Adrenal gland (tissue), 19 donors: ENCODE results near the gene RDH11. TPM values are rescaled to one million over a fixed set of nuclear protein-coding genes. Genes with fewer than 3 reads are reported as not detected.

Experiments used
- DNase-seq, 7 donors: peaks; one replicate each; pipeline ENCODE4 v3.0.0-alpha.2; 2019 to 2020
- H3K27ac ChIP-seq, 5 donors: fragments of 200-600 bp; sonication (generic) in 4 of 5; 1 replicate in 3 of 5; 2 replicates in 2 of 5; pipeline versions ENCODE4 v1.5.1 to v1.8.0; 2016 to 2020; ENCODE audit warnings: mild to moderate bottlenecking in 1 of 5
- H3K27me3 ChIP-seq: fragments of 200-600 bp; 2 replicates; pipeline ENCODE4 v1.8.0; 2021
- H3K36me3 ChIP-seq, 2 donors: fragments of 200-600 bp; replicated peaks in 1 of 2; 1 replicate in 1 of 2; 2 replicates in 1 of 2; pipeline versions ENCODE4 v1.5.1 to v1.8.0; 2018 to 2022
- H3K4me1 ChIP-seq, 2 donors: fragments of 200-600 bp; replicated peaks in 1 of 2; 1 replicate in 1 of 2; 2 replicates in 1 of 2; pipeline versions ENCODE4 v1.5.1 to v1.8.0; 2018 to 2021
- H3K4me3 ChIP-seq, 4 donors: fragments of 200-600 bp; sonication (generic) in 3 of 4; one replicate each; pipeline ENCODE4 v1.5.1; 2016 to 2018
- H3K9me3 ChIP-seq, 3 donors: fragments of 200-600 bp; sonication (generic) in 1 of 3; replicated peaks in 1 of 3; 1 replicate in 2 of 3; 2 replicates in 1 of 3; pipeline versions ENCODE4 v1.5.1 to v1.8.0; 2016 to 2021
- POLR2A ChIP-seq, 2 donors: fragments of 450-650 bp; IDR thresholded peaks; one replicate each; pipeline ENCODE4 v1.6.1; 2017; ENCODE audit warnings: antibody characterized with exemption in 2 of 2, mild to moderate bottlenecking in 2 of 2, moderate library complexity in 1 of 2
- WGBS, 4 donors: extraction: QIAGEN DNeasy Blood & Tissue Kit in 2 of 4; methylation state at CpG; one replicate each; pipeline versions ENCODE4 v1.1.5 to v1.1.7; 2013 to 2017; 5-methylcytosine and 5-hydroxymethylcytosine counted together
- intact Hi-C, 2 donors: fragments of 100-400 bp; cut with DNase I; formaldehyde crosslinking; loops; one replicate each; pipeline versions ENCODE4 v1.14.1 to v1.15.0; 2022 to 2023
- long read RNA-seq, 10 donors: library from polyadenylated mRNA in 3 of 10; unstranded in 2 of 10; stranded (forward) in 1 of 10; transcript quantifications; one replicate each; pipeline ENCODE4 v2.0.0 and lab custom pipeline, GENCODE V29; 2021 to 2026
- polyA plus RNA-seq, 3 donors: library from polyadenylated mRNA; stranded (reverse); fragments of 200-250 nt in 2 of 3; fragments of 350-450 nt in 1 of 3; fragmentation: Illumina TruSeq in 1 of 3; extraction: RNeasy Lipid Tissue Mini Kit (QIAGEN cat#74804) in 1 of 3; gene quantifications; one replicate each; pipeline ENCODE4 v1.2.3, GENCODE V29; 2013 to 2014
- total RNA-seq, 9 donors: library from RNA; depleted of rRNA in 4 of 9; stranded (reverse); fragments of >200 nt in 4 of 9; fragments of 120-200 nt in 1 of 9; fragmentation: NEBNext Ultra II Directional in 1 of 9; extraction: Animal tissue kit (Norgen Biotek cat#: 25700) in 1 of 9; gene quantifications; one replicate each; pipeline versions ENCODE4 v1.1.0 to v1.2.4, GENCODE V29; 2013 to 2023
- TF ChIP-seq, protein P1 (sequence below), 6 experiments: fragments of 450-650 bp in 4 of 6; fragments of 200-600 bp in 2 of 6; sonication (generic) in 1 of 6; IDR thresholded peaks; 1 replicate in 5 of 6; 2 replicates in 1 of 6; pipeline versions ENCODE4 v1.5.1 to v1.8.0; 2016 to 2021; ENCODE audit warnings: antibody characterized with exemption in 6 of 6, mild to moderate bottlenecking in 2 of 6, moderate library complexity in 1 of 6
- donor health status: healthy with polysubstance abuse.
- donor health status: Bipolar disorder and iron deficiency.
- donor health status: DM: yes; HTN: yes; CAD: no.
- donor health status: DM: no; HTN: no; CAD: no.
- donor health status: DM: no; HTN: no; CAD: no.
- donor health status: DM: yes; HTN: yes; CAD: no.

RDH11 gene, protein sequence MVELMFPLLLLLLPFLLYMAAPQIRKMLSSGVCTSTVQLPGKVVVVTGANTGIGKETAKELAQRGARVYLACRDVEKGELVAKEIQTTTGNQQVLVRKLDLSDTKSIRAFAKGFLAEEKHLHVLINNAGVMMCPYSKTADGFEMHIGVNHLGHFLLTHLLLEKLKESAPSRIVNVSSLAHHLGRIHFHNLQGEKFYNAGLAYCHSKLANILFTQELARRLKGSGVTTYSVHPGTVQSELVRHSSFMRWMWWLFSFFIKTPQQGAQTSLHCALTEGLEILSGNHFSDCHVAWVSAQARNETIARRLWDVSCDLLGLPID
- total RNA-seq (100 to 1,000 TPM in 3 of 9 donors, 10 to 100 TPM in 6; 73.1 to 309 (median 81.9) TPM), polyA plus RNA-seq (100 to 1,000 TPM in 1 of 3 donors, 10 to 100 TPM in 2; 49.1 to 282 (median 58.9) TPM)
- long read RNA-seq, donor 1, transcript RDH11-201 (7 exons, 2,588 nt) = major isoform, 95 of 437 reads
- long read RNA-seq, donor 1, partial matches to known transcripts = 337 of 437 reads
- long read RNA-seq, donor 1, other reads (novel, unspliced or antisense) = 0 of 437 reads
- long read RNA-seq, donor 2, transcript RDH11-201 (7 exons, 2,588 nt) = major isoform, 57 of 83 reads
- long read RNA-seq, donor 2, partial matches to known transcripts = 23 of 83 reads
- long read RNA-seq, donor 2, other reads (novel, unspliced or antisense) = 0 of 83 reads
- long read RNA-seq, donor 3, transcript RDH11-201 (7 exons, 2,588 nt) = major isoform, 95 of 118 reads
- long read RNA-seq, donor 3, partial matches to known transcripts = 22 of 118 reads
- long read RNA-seq, donor 3, other reads (novel, unspliced or antisense) = 0 of 118 reads
- long read RNA-seq, donor 4, transcript RDH11-201 (7 exons, 2,588 nt) = major isoform, 88 of 109 reads
- long read RNA-seq, donor 4, partial matches to known transcripts = 3 of 109 reads
- long read RNA-seq, donor 4, other reads (novel, unspliced or antisense) = 14 of 109 reads
- long read RNA-seq, donor 5, transcript RDH11-203 (7 exons, 1,926 nt) = minor isoform, 5 of 255 reads
- long read RNA-seq, donor 5, transcript RDH11-201 (7 exons, 2,588 nt) = major isoform, 230 of 255 reads
- long read RNA-seq, donor 5, partial matches to known transcripts = 8 of 255 reads
- long read RNA-seq, donor 5, other reads (novel, unspliced or antisense) = 11 of 255 reads
- long read RNA-seq, donor 6, transcript RDH11-201 (7 exons, 2,588 nt) = major isoform, 39 of 52 reads
- long read RNA-seq, donor 6, partial matches to known transcripts = 3 of 52 reads
- long read RNA-seq, donor 6, other reads (novel, unspliced or antisense) = 9 of 52 reads
- long read RNA-seq, donor 7, transcript RDH11-201 (7 exons, 2,588 nt) = major isoform, 28 of 146 reads
- long read RNA-seq, donor 7, partial matches to known transcripts = 116 of 146 reads
- long read RNA-seq, donor 7, other reads (novel, unspliced or antisense) = 0 of 146 reads
- long read RNA-seq, donor 8, transcript RDH11-201 (7 exons, 2,588 nt) = major isoform, 118 of 242 reads
- long read RNA-seq, donor 8, partial matches to known transcripts = 121 of 242 reads
- long read RNA-seq, donor 8, other reads (novel, unspliced or antisense) = 0 of 242 reads
- long read RNA-seq, donor 9, transcript RDH11-201 (7 exons, 2,588 nt) = major isoform, 77 of 128 reads
- long read RNA-seq, donor 9, partial matches to known transcripts = 41 of 128 reads
- long read RNA-seq, donor 9, other reads (novel, unspliced or antisense) = 8 of 128 reads
- long read RNA-seq, donor 10, transcript RDH11-201 (7 exons, 2,588 nt) = major isoform, 33 of 72 reads
- long read RNA-seq, donor 10, partial matches to known transcripts = 34 of 72 reads
- long read RNA-seq, donor 10, other reads (novel, unspliced or antisense) = 0 of 72 reads

DNA sequence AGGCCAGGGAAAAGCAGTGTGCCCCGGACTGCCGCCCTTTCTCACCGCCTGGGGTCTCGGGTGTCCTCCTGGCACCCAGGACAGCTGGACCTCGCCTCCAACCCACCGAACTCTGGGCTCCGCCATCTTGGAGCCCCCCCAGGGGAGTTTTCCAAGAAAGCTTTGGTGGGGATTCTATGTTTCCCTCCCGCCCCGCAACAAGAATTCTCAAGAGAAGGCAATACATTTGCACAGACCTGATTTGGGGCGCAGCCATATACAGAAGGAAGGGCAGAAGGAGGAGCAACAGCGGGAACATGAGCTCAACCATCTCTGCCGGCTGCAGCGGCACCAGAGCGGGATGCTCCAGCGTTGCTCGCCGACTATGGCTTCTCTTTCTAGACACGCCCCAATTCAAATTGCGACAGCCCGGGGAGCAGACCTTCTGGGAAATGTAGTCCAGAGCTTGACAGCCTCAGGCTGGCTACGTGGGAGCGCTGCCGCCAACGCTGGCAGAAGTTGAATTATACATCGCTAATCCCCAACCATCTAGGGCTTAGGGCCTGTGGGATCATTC, at the start of gene RDH11:
RDH11 (minus strand) TSS at position 371 of the 556 bp plus-strand sequence; CDS start at position 310, 61 bp downstream.
- 0 to 1% (median 1%) methylated on average over 23 to 25 of the region's 25 CpGs for WGBS, 4 donors
- intact Hi-C loops = loop anchor here in 1 of 2 donors (10.0 kb wide), 1 partner anchor 81 kb away; the partner anchor contains the start of gene ARG2
- Histone ChIP-seq H3K27me3 (no peaks in the 10 kb centered on the region), H3K36me3 (peaks cover 0 to 20% of the 10 kb centered on the region in 2 donors), H3K27ac (peak within 1 kb of the TSS; percentile 61 to 94 (median 89)), H3K4me3 (peak within 1 kb of the TSS in 3 of 4 donors; percentile 48 to 74 (median 58)), H3K4me1 (peaks cover 5 to 18% of the 10 kb centered on the region in 2 donors), H3K9me3 (no peaks in the 10 kb centered on the region)
- peak; percentile 88 to 95 for TF ChIP-seq POLR2A (IDR thresholded peaks at IDR 0.05)
- TF ChIP-seq, protein P1, sequence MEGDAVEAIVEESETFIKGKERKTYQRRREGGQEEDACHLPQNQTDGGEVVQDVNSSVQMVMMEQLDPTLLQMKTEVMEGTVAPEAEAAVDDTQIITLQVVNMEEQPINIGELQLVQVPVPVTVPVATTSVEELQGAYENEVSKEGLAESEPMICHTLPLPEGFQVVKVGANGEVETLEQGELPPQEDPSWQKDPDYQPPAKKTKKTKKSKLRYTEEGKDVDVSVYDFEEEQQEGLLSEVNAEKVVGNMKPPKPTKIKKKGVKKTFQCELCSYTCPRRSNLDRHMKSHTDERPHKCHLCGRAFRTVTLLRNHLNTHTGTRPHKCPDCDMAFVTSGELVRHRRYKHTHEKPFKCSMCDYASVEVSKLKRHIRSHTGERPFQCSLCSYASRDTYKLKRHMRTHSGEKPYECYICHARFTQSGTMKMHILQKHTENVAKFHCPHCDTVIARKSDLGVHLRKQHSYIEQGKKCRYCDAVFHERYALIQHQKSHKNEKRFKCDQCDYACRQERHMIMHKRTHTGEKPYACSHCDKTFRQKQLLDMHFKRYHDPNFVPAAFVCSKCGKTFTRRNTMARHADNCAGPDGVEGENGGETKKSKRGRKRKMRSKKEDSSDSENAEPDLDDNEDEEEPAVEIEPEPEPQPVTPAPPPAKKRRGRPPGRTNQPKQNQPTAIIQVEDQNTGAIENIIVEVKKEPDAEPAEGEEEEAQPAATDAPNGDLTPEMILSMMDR (IDR thresholded peaks at IDR 0.05) = no peak
- DNase-seq = peak; percentile 88 to 96 (median 92)

DNA sequence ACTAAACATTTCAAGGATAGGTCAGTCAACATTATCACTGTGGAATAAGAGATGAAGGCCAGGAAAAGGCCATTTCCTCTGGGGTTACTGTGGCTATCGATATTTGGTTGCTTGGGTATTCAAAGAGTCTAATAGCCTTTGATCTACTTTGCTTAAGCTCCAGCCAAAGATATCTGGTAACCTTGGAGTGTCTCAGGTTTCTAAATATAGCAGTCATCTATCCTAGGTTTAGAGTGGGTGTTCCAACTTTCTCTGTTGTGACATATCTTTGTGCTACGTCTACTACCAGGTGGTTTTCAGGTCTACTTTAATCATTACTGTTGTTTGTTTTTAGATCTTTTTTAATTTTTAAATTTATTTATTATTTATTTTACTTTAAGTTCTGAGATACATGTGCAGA, 48.5 kb upstream of the RDH11 start:
- H3K4me1 ChIP-seq = peaks cover 0 to 6% of the 10 kb centered on the region in 2 donors
- intact Hi-C loops = no loop called here
- no peak overlapping the region for H3K4me3 ChIP-seq
- peak overlapping the region in 3 of 5 donors; percentile 0 to 58 (median 5) for H3K27ac ChIP-seq
- H3K36me3 ChIP-seq = peaks cover 0 to 11% of the 10 kb centered on the region in 2 donors
- no peak for DNase-seq
- no peak for TF ChIP-seq POLR2A (IDR thresholded peaks at IDR 0.05)
- TF ChIP-seq, protein P1 (IDR thresholded peaks at IDR 0.05) = no peak
- WGBS, 4 donors = 38 to 55% (median 47%) methylated on average over 2 of the region's 2 CpGs
- no peaks in the 10 kb centered on the region for H3K27me3 ChIP-seq
- H3K9me3 ChIP-seq = no peaks in the 10 kb centered on the region

DNA sequence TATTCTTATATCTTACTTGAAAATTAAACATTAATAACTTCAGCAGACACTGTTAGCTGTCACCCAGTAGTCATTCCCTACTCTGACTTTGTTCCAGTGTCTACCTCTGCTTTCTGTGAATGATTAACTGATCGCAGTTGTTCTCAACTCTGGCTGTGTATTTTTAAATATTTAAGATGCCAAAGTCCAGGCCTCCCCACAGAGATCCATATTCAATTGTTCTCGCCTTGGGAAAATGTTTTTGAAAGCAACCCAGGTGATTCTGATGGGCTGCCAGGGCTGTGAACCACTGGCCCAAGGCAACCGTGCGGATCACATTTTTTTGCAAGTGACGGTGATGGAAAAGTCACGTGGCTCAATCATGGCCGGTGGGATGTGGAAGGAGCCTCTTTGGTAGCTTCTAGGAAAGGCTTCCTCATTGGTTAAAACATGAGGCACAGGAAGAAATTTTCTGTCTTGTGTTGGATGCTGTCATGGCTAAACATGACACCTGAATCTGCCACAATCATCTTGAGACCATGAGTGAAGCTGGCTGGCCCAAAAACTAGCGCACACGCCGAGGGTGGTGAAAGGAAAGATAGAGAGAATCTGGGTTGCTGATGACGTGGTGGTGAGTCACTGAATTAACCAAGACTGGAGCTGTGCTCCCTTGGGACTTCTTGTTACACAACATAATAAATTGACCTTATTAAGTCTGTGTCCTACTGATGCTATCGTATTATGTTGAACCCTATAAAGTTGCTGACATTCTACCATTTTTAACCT, 43.4 kb upstream of the RDH11 start:
- no peaks in the 10 kb centered on the region for H3K27me3 ChIP-seq
- H3K36me3 ChIP-seq = no peaks in the 10 kb centered on the region
- 52 to 55% (median 54%) methylated on average over 10 to 12 of the region's 12 CpGs for WGBS, 4 donors
- no peaks in the 10 kb centered on the region for H3K9me3 ChIP-seq
- H3K4me3 ChIP-seq = no peak overlapping the region
- DNase-seq = peak; percentile 81 to 94 (median 91)
- intact Hi-C loops = no loop called here
- TF ChIP-seq, protein P1 (IDR thresholded peaks at IDR 0.05) = no peak
- TF ChIP-seq POLR2A (IDR thresholded peaks at IDR 0.05) = no peak
- peak overlapping the region in 4 of 5 donors; percentile 24 to 86 (median 60) for H3K27ac ChIP-seq
- peaks cover 0 to 11% of the 10 kb centered on the region in 2 donors for H3K4me1 ChIP-seq
